ENCODE measurements around the gene GNAQ. TPM values are rescaled to one million over a fixed set of nuclear protein-coding genes. Genes with fewer than 3 reads are reported as not detected.
A peak's percentile ranks its signal among the peaks of the same experiment; 100 is the strongest.
"Not testable (repeated sequence)": the region's sequence is repeated elsewhere in the genome, so short reads cannot be mapped to it uniquely, and the experiment has no call there.

Gene GNAQ
- polyA plus RNA-seq, 2 of the 4 experiments (the other 2 are of a cell fraction): 17.9 to 60.0 TPM

GRCh38 chr9:77719321-77719720 is 312.3 kb downstream of the GNAQ start:
- POLR2A ChIA-PET: no interaction called here
- FAIRE-seq: no peak

GRCh38 chr9:77718298-77718640 is 313.3 kb downstream of the GNAQ start:
- H3K4me1 ChIP-seq; DNase-seq (ENCODE audit: low read depth in 1 of 2, low spot score in 1 of 2); CTCF ChIA-PET; POLR2A ChIA-PET; H3K9me3 ChIP-seq; H3K4me2 ChIP-seq; H3K4me3 ChIP-seq; H3K27ac ChIP-seq; ATAC-seq: not testable (repeated sequence)
- FAIRE-seq: peak; percentile 36
- WGBS (ENCODE audit: missing lambda C conversion rate): 58% methylated on average over 5 of the region's 5 CpGs

More at GRCh38 chr9:77719321-77719720, 312.3 kb downstream of the GNAQ start:
- Histone ChIP-seq H3K4me3 (no peak overlapping the region), H3K9me3 (no peaks in the 10 kb centered on the region), H3K4me2 (no peak overlapping the region), H3K4me1 (no peaks in the 10 kb centered on the region; the same call in 2 of the 3 replicates), H3K27ac (no peak overlapping the region)
- 84% methylated on average over 3 of the region's 3 CpGs for WGBS (ENCODE audit: missing lambda C conversion rate)
- DNase-seq (ENCODE audit: low read depth in 1 of 2, low spot score in 1 of 2): no peak
- CTCF ChIA-PET: interaction anchor here (0.6 to 0.7 kb wide), 2 partner anchors 45 to 262 kb away, joined by 3 read pairs; no protein-coding TSS in a partner anchor
- TF ChIP-seq EP300 (IDR thresholded peaks at IDR 0.05): no peak
- TF ChIP-seq, protein P1, sequence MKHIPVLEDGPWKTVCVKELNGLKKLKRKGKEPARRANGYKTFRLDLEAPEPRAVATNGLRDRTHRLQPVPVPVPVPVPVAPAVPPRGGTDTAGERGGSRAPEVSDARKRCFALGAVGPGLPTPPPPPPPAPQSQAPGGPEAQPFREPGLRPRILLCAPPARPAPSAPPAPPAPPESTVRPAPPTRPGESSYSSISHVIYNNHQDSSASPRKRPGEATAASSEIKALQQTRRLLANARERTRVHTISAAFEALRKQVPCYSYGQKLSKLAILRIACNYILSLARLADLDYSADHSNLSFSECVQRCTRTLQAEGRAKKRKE (CRISPR knock-in tag; IDR thresholded peaks at IDR 0.05; ENCODE audit: low read depth): no peak
- TF ChIP-seq ZC3H11A (IDR thresholded peaks at IDR 0.05): no peak
- TF ChIP-seq NFE2L2 (conservative IDR thresholded peaks at IDR 0.05; ENCODE audit: low read length): no peak
- no peak for TF ChIP-seq TFCP2L1 (CRISPR knock-in tag; IDR thresholded peaks at IDR 0.05)
- no peak for TF ChIP-seq HDAC2 (IDR thresholded peaks at IDR 0.05)
- TF ChIP-seq PHF8 (IDR thresholded peaks at IDR 0.05; ENCODE audit: borderline replicate concordance, low read depth): no peak
- no peak for TF ChIP-seq TP53 (CRISPR knock-in tag; IDR thresholded peaks at IDR 0.05)
- TF ChIP-seq JUN (IDR thresholded peaks at IDR 0.05): no peak
- TF ChIP-seq JUNB (IDR thresholded peaks at IDR 0.05): no peak
- no peak for TF ChIP-seq CBX2 (IDR thresholded peaks at IDR 0.05; ENCODE audit: borderline replicate concordance, low read depth)
- no peak for ATAC-seq

GRCh38 chr9:77717608-77718297 is 313.9 kb downstream of the GNAQ start:
- POLR2A ChIA-PET; DNase-seq (ENCODE audit: low read depth in 1 of 2, low spot score in 1 of 2); H3K4me2 ChIP-seq; ATAC-seq; H3K27ac ChIP-seq; H3K9me3 ChIP-seq; H3K4me3 ChIP-seq; CTCF ChIA-PET; H3K4me1 ChIP-seq: not testable (repeated sequence)
- FAIRE-seq: peak; percentile 67
- 80% methylated on average over 5 of the region's 5 CpGs for whole genome bisulfite sequencing (ENCODE audit: missing lambda C conversion rate)

DNA sequence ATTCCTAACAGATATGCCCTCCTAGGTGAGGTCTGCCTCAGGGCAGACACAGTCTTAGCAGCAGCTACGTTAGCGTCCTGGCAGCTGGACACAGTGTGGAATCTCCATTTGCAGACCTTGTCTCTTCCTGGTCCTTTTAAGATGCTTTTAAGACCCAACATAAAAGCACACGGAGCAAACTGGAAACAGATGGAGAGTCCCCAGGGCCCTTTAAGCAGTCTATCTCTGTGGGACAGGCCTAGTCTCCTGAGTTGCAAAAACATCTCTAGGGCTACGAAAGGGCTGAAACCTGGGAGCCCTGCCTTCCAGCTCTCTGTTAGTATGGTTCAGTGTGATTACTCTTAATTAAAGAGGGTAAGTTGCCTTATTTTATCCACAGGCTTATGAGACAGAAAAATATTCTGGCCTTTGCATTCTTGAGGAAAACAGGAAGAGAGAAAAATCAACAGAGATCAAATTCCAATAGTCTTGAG is 317.5 kb downstream of the GNAQ start:
- CTCF ChIA-PET: interaction anchor here (1.0 to 2.2 kb wide), 3 partner anchors 17 to 321 kb away, joined by 3 to 4 read pairs (median 3); no protein-coding TSS in a partner anchor
- POLR2A ChIA-PET: no interaction called here
- WGBS (ENCODE audit: missing lambda C conversion rate): 95% methylated on average over 4 of the region's 4 CpGs
- ATAC-seq: peak in 1 of 2 experiments; percentile 56; a peak in 3 of 6 replicates
- no peak overlapping the region; a peak in 1 of 6 replicates for H3K27ac ChIP-seq
- FAIRE-seq: no peak
- no peak overlapping the region for H3K4me2 ChIP-seq
- H3K9me3 ChIP-seq: peaks cover 4% of the 10 kb centered on the region; the same call in 1 of the 3 replicates
- no peak for DNase-seq (ENCODE audit: low read depth in 1 of 2, low spot score in 1 of 2)
- H3K4me1 ChIP-seq: peaks cover 13% of the 10 kb centered on the region
- no peak overlapping the region for H3K4me3 ChIP-seq
- no peak for TF ChIP-seq ZSCAN20 (CRISPR knock-in tag; IDR thresholded peaks at IDR 0.05)
- TF ChIP-seq CHD4 (IDR thresholded peaks at IDR 0.05; ENCODE audit: borderline replicate concordance): no peak
- no peak for TF ChIP-seq HOXB13 (CRISPR knock-in tag; IDR thresholded peaks at IDR 0.05; ENCODE audit: low read depth)
- TF ChIP-seq MAZ (IDR thresholded peaks at IDR 0.05; ENCODE audit: borderline replicate concordance, low read depth, low read length): no peak
- no peak for TF ChIP-seq BCL3 (IDR thresholded peaks at IDR 0.05)
- TF ChIP-seq, protein P2, sequence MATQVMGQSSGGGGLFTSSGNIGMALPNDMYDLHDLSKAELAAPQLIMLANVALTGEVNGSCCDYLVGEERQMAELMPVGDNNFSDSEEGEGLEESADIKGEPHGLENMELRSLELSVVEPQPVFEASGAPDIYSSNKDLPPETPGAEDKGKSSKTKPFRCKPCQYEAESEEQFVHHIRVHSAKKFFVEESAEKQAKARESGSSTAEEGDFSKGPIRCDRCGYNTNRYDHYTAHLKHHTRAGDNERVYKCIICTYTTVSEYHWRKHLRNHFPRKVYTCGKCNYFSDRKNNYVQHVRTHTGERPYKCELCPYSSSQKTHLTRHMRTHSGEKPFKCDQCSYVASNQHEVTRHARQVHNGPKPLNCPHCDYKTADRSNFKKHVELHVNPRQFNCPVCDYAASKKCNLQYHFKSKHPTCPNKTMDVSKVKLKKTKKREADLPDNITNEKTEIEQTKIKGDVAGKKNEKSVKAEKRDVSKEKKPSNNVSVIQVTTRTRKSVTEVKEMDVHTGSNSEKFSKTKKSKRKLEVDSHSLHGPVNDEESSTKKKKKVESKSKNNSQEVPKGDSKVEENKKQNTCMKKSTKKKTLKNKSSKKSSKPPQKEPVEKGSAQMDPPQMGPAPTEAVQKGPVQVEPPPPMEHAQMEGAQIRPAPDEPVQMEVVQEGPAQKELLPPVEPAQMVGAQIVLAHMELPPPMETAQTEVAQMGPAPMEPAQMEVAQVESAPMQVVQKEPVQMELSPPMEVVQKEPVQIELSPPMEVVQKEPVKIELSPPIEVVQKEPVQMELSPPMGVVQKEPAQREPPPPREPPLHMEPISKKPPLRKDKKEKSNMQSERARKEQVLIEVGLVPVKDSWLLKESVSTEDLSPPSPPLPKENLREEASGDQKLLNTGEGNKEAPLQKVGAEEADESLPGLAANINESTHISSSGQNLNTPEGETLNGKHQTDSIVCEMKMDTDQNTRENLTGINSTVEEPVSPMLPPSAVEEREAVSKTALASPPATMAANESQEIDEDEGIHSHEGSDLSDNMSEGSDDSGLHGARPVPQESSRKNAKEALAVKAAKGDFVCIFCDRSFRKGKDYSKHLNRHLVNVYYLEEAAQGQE (IDR thresholded peaks at IDR 0.05): no peak
- TF ChIP-seq NPAS2 (CRISPR knock-in tag; IDR thresholded peaks at IDR 0.05; ENCODE audit: borderline replicate concordance): no peak
- TF ChIP-seq, protein P3, sequence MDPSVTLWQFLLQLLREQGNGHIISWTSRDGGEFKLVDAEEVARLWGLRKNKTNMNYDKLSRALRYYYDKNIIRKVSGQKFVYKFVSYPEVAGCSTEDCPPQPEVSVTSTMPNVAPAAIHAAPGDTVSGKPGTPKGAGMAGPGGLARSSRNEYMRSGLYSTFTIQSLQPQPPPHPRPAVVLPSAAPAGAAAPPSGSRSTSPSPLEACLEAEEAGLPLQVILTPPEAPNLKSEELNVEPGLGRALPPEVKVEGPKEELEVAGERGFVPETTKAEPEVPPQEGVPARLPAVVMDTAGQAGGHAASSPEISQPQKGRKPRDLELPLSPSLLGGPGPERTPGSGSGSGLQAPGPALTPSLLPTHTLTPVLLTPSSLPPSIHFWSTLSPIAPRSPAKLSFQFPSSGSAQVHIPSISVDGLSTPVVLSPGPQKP (IDR thresholded peaks at IDR 0.05; ENCODE audit: low read depth, low read length): no peak
- no peak for TF ChIP-seq MYC (IDR thresholded peaks at IDR 0.05; ENCODE audit: borderline replicate concordance, low read length)
- no peak for TF ChIP-seq CEBPB (IDR thresholded peaks at IDR 0.05)
- no peak for TF ChIP-seq ESRRA (IDR thresholded peaks at IDR 0.05; ENCODE audit: borderline replicate concordance, low read length)
- no peak for TF ChIP-seq TFCP2L1 (CRISPR knock-in tag; IDR thresholded peaks at IDR 0.05)
- TF ChIP-seq, protein P1 (CRISPR knock-in tag; IDR thresholded peaks at IDR 0.05; ENCODE audit: low read depth): no peak
